ENCODE measurements around the gene ZNF792.
"Not testable (repeated sequence)": the region's sequence is repeated elsewhere in the genome, so short reads cannot be mapped to it uniquely, and the experiment has no call there.

ZNF792 gene

DNA sequence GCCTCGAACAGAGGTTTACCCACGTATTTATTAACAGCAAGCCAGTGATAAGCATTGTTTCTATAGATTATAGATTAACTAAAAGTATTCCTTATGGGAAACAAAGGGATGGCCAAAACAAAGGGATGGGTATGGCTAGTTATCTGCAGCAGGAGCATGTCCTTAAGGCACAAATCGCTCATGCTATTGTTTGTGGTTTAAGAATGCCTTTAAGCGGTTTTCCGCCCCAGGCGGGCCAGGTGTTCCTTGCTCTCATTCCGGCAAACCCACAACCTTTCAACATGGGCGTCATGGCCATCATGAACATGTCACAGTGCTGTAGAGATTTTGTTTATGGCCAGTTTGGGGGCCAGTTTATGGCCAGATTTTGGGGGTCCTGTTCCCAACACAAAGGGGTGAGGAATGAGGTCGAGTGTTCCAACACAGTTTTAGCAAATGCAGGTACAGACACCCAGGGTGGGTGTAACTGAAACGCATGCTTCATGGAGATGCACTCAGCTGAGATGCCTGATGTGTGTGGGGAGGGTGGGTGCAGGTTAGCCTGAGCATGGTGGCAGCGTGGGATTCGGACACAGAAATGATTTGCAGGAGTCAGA lies 6.3 kb upstream of the ZNF792 start:
- not testable (repeated sequence) for DNase-seq (ENCODE audit: low read depth in 2 of 2)

DNA sequence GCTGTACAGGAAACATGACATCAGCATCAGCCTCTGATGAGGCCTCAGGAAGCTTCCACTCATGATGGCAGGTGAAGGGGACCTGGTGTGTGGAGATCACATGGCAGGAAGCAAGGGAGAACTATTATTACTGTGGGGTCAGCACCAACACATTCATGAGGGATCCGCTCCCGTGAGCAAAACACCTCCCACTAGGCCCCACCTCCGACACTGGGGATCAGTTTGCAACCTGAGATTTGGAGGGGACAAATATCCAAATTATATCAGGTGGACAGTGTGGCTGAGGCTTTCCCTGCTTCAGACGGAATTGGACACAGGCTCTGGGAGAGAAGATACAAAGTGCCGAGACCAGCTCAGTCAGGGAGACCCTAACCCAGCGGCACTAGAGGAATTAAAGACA lies 5.7 kb upstream of the ZNF792 start:
- no peak for DNase-seq (ENCODE audit: low read depth in 2 of 2)

DNA sequence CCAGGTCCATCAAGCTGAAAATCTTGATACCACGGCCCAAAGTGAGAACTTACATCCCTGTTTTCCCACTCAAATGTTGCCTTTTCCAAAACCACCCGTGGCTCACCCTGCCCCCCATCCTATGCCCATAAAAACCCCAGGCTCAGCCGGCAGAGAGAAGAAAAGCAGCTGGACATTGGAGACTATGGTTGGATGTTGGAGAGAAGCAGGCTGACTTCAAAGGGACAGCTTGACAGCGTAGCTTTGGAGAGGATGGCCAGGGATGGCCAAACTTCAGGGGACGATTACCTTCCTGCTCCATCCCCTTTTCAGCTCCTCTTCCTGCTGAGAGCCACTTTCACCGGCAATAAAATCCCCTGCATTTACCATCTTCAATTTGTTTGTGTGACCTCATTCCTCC lies 3.5 kb upstream of the ZNF792 start:
- no peak for DNase-seq (ENCODE audit: low read depth in 2 of 2)

DNA sequence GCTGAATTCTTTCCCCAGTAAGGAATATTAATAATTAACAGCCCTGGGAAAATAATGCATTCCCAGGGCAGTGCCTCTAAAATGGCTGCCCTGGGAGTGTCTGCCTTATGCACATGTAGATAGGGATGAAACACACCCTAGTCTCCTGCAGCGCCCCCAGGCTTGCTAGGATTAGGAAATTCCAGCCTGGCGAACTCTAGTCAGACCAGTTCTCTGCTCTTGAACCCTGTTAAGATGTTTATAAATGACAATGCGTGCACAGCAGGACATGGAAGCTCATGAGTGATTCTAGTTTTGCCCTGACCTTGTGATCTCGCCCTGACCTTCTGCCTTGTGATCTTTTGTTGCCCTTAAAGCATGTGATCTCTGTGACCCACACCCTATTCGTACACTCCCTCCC lies 1.5 kb upstream of the ZNF792 start:
- not testable (repeated sequence) for DNase-seq (ENCODE audit: low read depth in 2 of 2)

DNA sequence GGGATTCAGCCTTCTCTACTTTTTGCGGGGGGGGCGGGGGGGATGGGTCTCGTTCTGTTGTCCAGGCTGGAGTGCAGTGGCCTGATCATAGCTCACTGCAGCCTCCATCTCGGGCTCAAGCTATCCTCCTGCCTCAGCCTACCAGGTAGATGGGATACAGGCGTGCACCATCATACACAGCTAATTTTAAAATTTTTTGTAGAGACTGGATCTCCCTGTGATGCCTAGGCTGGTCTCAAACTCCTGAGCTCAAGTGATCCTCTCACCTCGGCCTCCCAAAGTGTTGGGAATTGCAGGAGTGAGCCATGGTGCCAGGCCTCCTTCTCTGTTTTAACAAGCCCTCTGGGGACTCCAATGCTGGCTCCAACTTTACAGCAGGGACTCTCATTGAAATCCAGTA lies 569 bp upstream of the ZNF792 start:
- DNase-seq (ENCODE audit: low read depth in 2 of 2), result no peak

DNA sequence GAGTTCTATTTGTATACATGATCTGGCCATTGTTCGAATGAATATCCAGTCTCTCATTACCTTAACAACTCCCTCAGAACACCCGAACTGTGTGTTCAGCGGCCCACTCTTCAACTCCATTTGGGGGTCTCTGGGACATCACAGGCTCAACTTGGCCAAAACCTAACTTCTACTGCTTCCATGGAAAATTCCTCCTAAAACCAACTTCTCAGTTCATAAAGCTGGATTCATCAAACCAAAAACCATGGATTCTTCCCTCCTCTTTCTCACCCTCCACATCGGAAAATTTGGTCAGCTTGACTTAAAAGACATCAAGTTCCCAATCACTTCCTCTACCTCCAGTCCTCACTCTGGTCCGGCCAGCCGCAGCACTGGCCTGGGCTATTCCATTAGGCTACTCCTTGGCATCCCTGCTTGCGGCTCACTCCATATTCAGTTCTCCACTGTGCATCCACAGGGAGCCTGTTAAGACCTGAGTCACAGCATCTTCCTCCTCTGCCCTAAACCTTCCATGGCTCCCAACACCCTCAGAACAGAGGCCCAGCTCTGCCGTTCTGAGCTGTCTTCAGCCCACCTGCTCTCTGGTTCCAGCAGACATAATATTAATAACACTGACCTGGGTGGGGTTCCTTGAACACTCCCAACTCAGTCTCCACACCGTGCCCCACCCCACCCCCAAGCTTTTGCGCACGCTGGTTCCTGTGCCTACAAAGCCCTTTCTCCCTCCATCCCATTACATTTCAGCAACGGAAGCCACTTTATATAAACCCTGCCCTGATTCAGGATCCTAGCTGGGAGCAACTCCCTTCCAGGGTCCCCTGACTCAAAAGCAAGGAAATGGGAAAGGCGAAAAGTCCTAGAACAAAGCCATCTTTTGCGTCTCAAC lies 1.1 kb downstream of the ZNF792 start:
- no peak for DNase-seq (ENCODE audit: low read depth in 2 of 2)

DNA sequence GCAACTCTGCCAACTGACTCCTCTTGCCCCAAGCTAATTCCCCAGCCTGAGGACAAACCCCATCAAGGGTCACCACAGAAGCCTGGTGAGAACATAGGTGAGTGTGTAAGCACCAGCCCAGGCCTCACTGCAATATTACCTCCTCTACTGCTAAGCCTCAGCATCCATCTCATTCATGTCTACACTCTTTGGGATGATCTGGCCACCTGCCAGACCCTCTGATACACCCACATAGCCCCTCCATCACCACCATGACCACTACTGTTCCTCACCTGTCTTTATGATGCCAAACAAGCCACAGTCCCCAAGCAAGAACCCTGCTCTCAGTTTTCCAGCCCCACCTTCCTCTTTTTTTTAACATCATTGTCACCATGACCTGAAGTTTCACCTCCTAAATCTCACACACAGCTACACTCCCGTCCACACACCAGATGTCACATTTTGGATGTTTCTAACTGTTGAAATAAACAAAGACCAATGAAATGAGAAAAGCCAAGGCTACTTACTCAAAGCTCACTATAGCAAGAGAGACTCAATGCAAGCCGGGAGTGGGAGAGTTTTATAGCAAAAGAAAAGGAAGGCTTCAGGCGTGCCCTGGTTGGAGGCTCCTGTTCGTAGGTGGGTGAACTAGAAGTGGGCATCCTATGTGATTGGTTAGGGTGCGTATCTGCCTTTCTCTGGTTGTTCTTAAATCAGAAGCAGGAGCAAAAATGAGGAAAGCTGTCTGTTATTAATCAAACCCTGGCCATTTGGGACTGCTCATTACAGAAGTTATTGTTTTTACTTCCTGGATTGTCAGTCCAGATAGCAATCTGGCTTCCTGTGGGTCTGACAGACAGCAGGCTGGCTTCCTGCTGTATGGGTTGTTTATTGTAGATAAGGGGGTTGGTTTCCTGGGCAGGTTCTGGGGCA lies 2.0 kb downstream of the ZNF792 start:
- DNase-seq (ENCODE audit: low read depth in 2 of 2), result no peak

DNA sequence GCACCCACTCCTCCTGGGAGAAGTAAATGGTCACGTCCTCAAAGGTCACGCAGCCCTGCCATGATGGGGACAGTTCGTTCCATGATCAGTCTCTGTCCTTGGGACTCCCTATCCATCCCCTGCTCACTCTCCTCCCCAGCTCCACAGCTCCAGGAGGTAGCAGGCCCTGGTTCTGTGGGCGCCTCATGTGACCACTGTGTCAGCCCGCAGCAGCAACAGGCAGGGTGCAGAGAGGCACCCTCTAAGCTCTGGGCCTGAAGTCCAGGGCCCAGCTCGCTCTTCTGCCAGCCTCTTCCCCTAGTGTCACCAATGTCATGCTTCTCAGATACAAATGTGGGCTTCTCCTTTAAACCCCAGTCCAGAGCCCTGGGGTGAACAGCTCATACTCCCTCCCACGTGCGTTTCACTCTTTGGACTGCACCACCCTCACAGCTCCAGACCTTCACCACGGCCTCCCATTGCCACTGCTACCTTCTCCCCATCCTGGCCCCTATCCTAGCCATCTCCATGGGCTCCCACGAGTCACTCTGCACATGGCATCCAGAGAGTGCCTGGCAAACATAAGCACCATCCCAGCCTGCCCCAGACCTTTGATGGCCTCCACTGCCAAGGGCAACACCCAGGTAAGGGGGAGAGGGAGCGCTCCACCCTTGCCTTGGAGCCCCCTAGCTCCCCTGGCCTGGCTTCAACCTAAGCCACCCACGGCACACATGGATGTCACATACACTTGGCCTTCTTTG lies 2.9 kb downstream of the ZNF792 start:
- no peak for DNase-seq (ENCODE audit: low read depth in 2 of 2)

DNA sequence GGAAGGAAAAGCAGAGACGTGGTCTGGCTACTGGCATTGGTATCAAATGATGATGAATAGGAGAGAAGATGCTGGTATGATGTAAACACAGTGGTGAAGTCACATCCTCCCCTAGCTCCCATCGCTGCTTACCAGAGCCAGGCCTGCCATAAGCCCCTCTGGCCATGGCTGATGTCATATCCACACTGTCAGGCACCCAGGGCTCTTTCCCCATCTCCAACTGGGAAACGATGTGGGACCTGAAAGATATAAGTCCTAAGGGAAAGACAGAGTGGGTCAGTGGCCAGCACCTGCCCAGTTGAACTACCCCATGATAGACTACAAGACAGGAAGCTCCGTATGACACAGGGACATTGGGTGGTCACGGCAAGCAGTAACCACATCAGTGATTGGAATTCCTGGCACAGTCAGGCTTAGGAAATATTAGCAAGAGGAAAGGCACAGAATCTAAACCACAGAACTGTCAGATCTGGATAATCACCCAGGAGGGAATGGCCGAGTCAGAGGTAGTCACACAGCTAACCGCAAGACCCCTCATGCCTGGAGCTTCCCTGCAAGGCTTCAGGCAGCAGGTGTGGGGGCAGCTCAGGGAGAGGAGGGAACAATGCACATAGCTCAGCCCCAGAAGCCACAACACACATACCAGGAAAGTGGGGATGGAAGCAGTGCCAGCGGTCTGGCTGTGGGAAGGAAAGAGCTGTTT lies 3.8 kb downstream of the ZNF792 start:
- no peak for DNase-seq (ENCODE audit: low read depth in 2 of 2)

DNA sequence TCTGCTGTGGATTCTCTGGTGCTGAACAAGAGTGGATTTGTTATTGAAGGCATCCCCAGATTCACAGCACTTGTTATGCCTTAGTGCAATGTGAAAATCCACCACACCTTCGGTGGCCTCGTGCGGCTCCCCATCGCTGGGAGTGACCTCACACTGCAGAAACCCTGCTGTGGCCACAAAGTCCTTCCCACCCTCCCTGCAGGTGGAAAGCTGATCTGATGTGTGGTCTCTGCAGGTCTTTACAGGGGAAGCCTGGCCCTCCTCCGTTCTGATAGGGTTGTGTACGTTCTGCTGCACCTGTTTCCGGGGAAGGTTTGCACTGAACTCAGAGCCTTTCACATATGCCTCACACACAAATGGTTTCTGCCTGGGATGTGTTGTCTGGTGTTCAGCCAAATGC lies 5.0 kb downstream of the ZNF792 start:
- no peak for DNase-seq (ENCODE audit: low read depth in 2 of 2)

DNA sequence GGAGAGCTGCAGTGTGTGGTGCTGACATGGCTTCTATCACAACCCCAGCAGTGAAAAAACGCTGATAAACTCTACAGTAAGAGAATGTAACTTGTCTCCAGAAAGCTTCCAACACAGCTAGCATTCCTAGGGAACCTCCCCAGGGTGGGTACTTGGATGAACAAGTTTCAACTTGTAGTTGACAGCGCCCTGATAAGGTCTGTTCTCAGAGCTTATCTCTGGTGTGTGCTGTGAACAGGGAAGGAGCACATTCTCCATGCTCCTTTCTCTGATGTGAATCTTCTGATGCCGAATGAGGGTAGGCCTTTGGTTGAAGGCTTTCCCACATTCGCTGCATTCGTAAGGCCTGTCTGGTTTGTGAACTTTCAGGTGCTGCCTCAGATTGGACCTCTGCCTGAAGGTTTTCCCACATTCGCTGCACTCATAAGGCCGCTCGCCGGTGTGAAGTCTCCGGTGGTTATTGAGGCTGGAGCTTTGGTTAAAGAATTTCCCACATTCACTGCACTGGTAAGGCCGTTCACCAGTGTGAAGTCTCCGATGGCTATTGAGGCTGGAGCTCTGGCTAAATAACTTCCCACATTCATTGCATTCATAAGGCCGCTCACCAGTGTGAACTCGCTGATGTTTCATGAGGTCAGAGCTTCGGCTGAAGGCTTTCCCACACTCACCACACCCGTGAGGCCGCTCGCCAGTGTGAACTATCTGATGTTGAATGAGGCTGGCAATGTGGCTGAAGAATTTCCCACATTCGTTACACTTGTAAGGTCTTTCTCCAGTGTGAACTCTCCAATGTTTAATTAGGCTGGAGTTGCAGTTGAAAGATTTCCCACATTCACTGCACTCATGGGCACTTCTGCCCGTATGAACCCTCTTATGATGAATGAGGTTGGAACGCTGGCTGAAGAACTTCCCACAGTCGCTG lies 5.9 kb downstream of the ZNF792 start:
- DNase-seq (ENCODE audit: low read depth in 2 of 2), result no peak

DNA sequence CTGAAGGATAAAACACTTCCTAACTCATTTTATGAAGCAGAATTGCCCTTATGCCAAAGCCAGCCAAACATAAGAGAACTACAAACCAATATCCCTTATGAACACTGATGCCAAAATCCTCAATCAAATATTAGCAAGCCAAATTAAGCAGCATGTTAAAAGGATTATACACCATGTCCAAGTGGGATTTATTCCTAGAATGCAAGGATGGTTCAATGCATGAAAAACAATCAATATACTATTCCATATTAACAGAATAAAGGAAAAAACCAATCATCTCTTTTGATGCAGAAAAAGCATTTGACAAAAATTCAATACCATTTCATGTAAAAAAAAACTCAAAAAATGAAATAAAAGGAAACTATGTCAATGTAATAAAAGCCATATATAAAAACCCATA lies 10.9 kb downstream of the ZNF792 start:
- no peak for DNase-seq (ENCODE audit: low read depth in 2 of 2)

DNA sequence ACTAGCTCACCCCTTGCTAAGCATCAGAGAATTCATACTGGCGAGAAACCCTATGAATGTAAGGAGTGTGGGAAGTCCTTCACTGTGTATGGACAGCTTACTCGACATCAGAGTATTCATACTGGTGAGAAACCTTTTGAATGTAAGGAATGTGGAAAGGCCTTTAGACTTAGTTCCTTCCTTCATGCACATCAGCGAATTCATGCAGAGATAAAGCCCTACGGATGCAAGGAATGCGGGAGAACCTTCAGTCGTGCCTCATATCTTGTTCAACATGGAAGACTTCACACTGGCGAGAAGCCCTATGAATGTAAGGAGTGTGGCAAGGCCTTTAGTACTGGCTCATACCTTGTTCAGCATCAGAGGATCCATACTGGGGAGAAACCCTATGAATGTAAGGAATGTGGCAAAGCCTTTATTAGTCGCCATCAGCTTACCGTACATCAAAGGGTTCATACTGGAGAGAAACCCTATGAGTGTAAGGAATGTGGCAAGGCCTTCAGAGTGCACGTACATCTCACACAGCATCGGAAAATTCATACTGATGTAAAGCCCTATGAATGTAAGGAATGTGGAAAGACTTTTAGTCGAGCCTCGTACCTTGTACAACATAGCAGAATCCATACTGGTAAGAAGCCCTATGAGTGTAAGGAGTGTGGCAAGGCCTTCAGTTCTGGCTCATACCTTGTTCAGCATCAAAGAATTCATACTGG lies 20.0 kb downstream of the ZNF792 start:
- no peak for DNase-seq (ENCODE audit: low read depth in 2 of 2)

DNA sequence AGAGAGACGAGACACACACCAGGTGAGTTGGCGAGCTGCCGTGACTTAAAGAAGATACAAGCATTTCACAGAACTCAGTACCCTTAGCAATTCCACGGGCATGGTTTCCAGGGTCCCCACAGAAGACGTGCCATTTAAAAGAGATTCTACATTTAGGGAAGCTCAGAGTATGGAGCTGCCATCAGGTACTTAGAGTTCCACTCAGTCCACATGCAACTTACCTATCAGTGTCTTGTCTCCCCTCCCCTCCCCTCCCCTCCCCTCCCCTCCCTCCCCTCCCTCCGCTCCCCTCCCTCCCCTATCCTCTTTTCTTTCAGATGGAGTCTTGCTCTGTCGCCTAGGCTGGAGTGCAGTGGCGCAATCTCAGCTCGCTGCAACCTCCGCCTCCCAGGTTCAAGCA lies 25.1 kb downstream of the ZNF792 start:
- no peak for DNase-seq (ENCODE audit: low read depth in 2 of 2)

DNA sequence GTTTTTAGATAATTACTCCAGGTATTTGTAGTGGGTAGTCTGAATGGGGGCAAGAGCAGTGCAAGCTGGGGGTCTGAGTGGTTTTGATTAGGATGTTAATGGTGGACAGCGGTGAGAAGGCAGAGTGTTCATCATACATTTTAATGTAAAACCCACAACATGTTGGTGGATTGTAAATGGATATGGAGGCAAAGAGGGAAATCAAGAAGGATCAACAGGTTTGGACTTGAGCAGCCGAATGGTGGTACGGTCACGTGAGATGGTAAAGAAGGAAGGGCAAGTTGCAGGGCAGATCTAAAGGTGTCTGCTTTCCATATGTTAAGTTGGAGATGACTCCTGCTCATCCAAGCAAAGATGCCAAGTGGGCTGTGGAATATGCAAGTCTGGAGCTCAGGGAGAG lies 27.8 kb downstream of the ZNF792 start:
- DNase-seq (ENCODE audit: low read depth in 2 of 2), result no peak

DNA sequence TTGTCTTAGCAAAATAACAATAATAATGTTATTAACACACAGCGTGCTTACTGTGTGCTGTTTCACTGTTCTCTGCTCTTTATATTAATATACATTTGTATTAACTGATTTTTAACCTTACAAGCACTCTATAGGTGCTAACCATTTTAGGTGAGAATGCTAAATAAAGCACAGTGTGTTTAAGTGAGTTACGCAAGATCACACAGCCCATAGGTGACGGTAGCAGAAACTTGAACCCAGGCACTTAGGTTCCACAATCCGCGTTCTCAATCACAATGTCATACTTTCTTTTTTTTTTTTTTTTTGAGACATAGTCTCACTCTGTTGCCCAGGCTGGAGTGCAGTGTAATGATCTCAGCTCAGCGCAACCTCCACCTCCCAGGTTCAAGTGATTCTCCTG lies 31.5 kb downstream of the ZNF792 start:
- DNase-seq (ENCODE audit: low read depth in 2 of 2), result no peak

DNA sequence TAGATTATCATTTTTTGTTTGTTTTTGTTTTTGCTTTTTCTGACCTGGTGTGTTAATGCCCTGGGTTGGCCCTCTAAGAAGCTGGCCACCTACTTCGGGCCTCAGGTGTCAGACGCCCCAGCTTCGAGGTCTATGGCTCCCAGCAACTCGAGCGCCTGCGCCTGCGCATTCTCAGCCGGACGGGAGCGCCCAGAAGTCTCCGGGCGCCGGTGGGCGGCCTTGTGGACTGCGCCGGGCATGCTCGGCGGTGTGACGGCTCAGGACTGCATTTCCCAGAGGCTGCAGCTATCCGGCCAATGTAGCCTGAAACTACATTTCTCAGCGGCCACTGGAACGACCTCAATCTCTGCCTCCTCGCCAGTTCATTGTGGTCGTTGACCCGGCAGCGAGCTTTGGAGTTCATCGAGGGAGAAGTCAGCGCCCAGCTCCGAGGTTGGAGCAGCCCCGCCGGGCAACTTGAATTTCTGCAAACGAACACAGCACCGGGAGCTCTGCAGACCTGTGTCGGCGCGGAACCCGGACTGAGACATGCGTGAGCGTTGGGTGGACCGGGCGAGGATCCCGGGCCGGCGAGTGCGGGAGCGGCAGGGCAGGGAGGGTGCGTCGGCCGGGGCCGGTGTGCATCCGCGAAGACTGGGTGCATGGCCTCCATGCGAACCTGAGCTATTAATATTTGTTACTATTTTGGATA lies 37.2 kb downstream of the ZNF792 start, which contains the start of gene ZNF30:
TSS of gene ZNF30 (plus strand) at position 219 of the 691 bp plus-strand sequence. CDS start 3,045 bp downstream, outside the sequence.
- peak; percentile 73 to 81 for DNase-seq (ENCODE audit: low read depth in 2 of 2)

DNA sequence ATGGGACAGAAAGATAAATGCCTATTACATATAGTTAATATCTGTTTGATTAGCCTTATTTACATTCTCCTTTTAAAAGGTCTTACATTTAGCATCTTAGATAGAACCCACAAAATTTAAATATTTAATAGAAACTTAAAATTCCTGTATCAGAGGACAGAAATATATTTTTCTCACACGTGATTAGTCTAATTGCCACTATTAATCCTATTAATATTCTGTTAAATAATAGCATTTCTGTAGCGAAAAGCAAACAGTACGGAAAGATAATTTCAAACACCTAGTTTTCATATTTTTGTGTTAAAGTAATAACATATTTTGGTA lies 37.7 kb downstream of the ZNF792 start:
- DNase-seq (ENCODE audit: low read depth in 2 of 2), result no peak
